ENCODE measurements around the gene USP3. TPM values are rescaled to one million over a fixed set of nuclear protein-coding genes. Genes with fewer than 3 reads are reported as not detected.
A peak's percentile ranks its signal among the peaks of the same experiment; 100 is the strongest.
"Not testable (repeated sequence)": the region's sequence is repeated elsewhere in the genome, so short reads cannot be mapped to it uniquely, and the experiment has no call there.

The USP3 gene
- total RNA-seq, 1 donor from 2014 or later: 60.0 TPM

DNA sequence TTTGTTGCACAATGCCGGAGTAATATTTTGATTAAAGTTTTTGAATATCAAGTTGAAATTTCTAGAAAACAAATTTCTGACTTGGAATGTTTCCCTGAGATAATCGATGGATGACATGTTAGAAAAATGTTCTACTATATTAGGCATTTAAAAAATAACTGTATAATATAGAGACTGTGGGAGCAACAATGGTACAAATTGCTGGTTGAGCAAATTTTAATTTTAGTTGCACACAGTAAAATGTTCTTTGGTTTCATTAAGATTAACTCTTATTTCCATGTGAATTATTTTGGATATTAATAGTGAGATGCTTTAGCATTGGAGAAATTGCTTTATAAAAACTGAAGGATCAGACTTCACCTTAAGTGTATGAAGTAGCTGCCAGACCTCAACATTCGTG lies 9.3 kb downstream of the USP3 start:
- no peak for DNase-seq

GRCh38 chr15:63514531-63514943 lies 10.1 kb downstream of the USP3 start:
- no peak for DNase-seq

- DNase-seq: no peak
These were observed 12.8 kb downstream of the USP3 start for GRCh38 chr15:63517202-63517601.

- DNase-seq: no peak
These were observed 13.2 kb downstream of the USP3 start for GRCh38 chr15:63517628-63518027.

- no peak for DNase-seq
These were observed 14.6 kb downstream of the USP3 start for GRCh38 chr15:63519041-63519440.

DNA sequence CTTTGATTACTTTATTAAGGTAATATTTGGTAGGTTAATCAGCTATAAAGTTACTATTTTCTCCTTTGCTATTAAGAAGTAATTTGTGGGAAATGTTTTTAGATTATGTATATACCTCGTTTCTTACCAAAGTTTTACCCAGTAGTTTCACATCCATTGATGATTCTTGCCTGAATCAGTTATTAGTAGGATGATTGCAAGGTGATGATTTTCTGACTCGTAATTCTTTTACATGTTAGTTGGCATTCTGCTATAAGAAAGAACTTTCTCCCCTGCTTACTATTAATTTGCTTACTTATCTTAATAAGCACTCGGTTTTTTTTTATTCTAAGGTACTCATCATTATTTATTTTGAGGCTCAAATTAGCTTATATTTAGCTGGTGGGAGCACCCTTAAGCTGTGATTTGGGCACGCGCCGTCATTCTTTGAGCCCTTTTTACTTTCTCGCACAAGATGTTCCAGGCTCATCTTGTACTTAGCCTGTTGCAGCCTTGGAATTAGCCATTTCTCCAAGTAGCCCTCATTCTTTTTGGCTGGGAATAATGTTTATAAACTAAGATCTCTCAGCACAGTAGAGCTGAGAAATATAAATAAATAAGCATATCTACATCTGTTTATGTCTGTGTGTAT lies 15.3 kb downstream of the USP3 start:
- DNase-seq: no peak

DNA sequence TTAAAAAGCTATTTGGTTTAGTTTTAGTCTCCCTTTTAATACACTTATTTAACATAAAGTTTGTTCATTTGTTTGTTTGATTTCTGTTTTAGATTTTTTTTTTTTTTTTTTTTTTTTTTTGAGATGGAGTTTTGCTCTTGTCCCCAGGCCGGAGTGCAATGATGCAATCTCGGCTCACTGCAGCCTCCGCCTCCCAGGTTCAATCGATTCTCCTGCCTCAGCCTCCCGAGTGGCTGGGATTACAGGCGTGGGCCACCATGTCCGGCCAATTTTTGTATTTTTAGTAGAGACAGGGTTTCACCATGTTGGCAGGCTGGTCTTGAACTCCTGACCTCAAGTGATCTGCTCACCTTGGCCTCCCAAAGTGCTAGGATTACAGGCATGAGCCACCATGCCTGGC lies 16.1 kb downstream of the USP3 start:
- not testable (repeated sequence) for DNase-seq

DNA sequence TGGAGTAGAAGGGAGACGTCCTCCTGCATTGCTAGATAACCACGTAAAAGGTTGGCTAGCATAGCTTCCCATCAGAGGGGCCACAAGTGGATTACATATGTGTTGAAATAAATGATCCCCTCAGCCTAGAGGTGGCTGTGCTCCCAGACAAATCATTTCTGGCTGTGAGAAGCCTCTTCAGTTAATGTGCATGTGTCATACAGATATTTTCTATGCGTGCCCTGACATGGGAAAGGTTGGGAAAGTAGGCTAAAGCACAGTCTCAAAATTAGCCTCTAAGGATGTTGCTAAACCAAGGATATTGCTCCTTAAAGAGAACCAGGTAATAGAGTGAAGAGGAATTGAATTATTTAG lies 17.8 kb downstream of the USP3 start:
- no peak for DNase-seq

DNA sequence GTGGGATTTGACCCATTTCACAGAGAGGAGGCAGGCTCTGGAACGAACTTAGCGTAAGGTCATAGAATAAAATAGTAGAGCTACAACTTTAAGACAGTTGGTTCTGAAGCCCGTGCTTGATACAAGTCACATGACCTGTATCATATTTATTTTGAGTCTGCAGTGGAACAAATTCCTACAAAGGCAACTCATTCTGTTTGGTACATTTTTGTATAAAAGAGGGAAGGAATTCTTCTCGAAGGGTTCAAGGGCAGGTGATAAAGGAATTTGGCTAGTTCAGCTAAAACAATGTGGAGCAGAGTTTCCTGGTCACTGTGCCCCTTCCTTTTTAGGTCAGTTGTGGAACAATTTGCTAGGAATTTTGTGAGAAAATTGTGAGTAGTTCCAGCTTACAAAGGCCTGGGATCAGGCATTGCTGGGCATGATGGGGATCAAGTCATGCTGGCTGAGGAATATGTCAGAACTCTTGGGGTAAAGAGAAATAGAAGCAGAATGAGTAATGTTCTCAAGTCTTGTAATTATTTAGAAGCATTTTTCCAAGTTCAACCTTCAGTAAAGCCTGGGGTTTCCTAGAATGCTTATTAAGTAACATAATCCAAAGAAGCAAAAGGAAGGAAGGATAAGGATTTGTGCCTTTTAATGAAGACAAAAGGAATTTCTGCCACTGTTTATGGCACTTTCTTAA lies 19.1 kb downstream of the USP3 start:
- no peak for DNase-seq

DNA sequence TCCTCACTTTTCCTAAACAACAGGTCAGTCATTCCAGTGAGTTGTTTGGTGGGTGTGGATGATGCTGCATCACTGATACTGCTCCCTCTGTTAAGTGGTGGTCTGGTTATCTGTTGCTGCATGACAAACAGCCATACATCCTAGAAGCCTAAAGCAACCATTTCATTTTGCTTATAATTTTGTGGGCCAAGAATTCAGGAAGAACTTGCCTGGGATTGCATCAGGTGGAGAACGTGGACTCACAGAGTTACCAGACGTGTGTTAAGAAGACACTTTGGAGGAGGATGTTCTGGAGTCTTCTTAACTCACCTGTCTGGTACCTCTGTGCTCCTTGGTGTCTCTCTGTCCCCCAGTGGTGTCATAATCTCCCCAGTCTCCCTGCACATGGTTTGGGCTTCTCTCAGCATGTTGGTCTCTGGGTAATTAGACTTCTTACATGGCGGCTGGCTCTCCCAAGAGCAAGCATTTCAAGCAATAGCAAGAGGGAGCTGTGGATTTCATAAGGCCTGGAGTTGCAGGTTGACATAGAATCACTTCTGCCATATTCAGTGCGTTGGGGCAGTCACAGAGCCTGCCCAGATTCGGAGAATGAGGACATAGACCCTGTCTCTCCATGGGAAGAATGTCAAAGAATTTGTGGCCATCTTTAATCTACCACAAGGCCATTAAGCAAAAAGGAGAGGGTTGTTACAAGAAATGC lies 20.1 kb downstream of the USP3 start:
- no peak for DNase-seq

DNA sequence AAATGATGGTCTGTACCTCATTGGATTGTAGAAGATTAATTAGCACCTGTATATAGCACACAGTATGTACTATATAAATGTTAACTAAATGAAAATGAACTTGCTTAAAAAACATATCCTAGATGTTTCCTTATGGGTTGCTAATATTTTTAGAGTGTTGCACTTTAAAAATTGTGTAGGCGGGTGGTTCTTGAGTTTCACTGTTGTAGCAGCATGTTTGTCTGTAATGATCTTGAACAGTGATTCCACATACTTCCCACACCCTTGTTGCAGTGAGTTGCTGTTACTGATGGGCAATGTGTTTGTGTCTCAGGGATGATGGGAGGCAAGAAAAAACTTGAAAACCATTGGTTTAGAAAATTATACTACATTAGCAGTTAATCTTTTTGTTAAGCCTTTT lies 22.0 kb downstream of the USP3 start:
- DNase-seq: no peak

DNA sequence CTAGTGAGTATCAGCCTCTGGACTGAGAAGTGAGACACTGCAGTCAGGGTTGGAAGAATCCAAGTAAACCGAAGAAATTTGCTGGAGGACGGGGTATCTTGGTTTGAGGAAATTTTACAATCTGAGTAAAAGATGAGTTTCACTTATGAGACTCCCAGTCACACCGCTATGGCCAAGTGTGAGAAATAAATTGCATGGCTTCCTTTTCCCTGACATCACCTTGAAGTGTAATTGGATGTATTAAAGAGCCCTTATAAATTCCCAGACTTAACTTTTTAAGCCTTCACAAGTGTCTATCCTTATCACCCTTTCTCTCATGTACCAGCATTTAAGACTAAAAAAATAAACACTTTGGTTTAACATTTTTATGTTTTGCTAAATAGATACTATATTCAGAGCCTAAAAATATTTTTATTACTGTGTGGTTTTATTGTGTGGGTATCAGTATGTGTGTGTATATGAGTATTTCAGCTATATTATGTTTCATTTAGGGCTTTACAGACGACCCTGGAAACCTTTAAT lies 23.8 kb downstream of the USP3 start:
- no peak for DNase-seq

DNA sequence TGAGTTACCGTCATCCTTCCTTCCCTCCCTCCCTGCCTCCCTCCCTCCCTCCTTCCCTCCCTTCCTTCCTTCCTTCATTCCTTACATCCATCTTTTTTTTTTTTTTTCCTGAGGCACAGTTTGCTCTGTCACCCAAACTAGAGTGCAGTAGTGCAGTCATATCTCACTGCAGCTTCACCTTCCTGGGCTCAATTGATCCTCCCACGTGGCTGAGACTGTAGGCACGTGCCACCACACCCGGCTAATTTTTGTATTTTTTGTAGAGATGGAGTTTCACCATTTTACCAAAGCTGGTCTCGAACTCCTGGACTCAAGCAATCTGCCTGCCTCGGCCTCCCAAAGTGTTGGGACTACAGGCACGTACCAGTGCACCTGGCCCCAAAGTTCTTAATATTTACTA lies 25.8 kb downstream of the USP3 start:
- no peak for DNase-seq

DNA sequence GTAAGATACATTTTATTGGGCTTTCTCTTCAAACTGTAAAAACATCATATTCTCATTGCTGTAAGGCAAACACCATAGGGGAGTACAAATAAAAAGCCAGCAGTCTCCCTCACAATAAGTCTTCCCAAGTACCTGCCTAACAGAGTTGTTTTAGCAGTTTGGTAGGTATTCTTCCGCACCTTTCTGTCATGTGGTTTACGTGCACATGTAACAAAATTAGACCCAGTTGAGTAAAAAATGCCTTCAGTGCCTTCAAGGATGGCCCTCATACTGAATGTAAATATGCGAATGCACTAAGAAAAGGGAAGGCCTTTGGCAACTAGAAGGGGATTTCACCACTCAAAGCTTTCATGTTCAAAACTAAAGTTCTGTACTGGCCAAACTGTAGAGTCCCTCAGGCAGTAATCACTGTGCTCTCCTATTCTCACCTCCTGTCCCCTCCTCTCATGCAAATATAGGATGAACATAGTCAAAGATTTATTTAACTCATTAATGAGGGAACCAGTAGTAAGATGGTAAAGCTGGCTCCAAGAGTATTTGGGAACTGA lies 26.4 kb downstream of the USP3 start:
- no peak for DNase-seq

- DNase-seq: no peak
These were observed 27.2 kb downstream of the USP3 start for GRCh38 chr15:63531586-63531985.

GRCh38 chr15:63532307-63532744 lies 27.9 kb downstream of the USP3 start:
- no peak for DNase-seq

DNA sequence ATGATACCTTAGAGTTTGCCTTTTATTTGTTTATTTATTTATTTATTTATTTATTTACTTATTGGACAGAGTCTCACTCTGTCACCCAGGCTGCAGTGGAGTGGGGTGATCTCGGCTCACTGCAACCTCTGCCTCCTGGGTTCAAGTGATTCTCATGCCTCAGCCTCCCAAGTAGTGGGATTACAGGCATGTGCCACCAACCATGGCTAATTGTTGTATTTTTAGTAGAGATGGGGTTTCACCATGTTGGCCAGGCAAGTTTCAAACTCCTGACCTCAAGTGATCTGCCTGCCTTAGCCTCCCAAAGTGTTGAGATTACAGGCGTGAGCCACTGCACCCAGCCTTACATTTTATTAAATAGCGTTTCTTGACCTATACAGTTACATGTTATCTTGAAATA lies 30.5 kb downstream of the USP3 start:
- DNase-seq: not testable (repeated sequence)

DNA sequence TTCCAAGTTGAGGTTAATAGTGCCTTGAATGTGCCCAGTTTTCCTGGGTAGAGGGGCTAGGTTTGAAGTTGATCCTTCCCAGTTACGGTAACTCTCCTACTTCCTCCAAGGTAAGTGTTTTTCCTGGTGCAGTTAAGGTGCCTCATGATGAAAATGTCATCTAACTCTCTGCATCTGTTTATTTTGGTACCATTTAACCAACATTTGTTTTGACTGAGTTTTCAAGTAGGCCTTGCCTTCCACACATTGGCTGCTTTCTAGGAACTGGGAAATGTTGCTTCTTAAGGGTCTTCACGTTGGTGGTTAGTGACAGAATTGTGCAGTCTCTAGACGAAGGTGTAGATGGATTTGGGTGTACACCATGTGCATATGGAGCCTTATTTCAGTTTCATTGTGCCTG lies 31.3 kb downstream of the USP3 start:
- DNase-seq: no peak

DNA sequence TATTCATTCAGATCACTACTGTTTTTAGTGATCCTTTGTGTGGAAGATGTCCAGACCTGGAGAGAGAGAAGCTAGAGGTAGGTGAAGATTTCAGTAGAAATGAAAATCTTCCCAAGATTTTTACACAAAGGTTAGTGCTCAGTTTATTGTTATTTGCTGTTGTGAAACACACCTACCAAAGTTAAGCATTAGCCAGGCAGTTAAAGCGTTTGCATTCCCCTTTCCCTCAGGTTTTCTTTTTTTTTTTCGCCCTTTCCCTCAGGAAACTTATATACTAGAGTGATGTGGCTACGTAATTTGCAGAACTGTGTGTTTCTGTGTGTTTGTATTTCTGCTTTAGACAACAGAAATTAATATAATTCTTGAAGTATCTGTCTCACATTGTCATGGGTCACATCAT lies 34.5 kb downstream of the USP3 start:
- no peak for DNase-seq

GRCh38 chr15:63539521-63539920 lies 35.1 kb downstream of the USP3 start:
- peak; percentile 40 for DNase-seq

DNA sequence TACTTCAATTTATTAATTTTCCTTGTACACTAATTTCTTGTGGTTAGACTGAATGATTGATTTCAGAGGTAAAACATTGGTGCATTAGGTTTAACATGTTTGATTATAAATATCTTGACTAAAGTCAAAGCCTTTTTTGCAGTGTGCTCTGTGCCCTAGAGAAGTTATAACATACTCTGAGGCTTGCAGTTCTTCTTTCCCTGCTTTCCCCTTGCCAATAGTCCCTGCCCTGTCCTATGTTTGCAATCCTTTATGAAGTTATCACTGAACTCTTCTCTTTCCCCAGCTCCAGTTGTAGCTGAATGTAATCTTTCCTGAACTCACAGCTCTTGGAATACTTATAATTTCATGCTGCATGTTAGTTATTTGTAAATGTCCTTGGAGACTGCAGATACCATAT lies 35.6 kb downstream of the USP3 start:
- no peak for DNase-seq

- no peak for DNase-seq
These were observed 36.1 kb downstream of the USP3 start for GRCh38 chr15:63540449-63540848.
